GM21723 (cell line): ENCODE data around the gene MAP1LC3B2.

Source experiments
- ATAC-seq: cut with Tn5 transposase; IDR thresholded peaks from one replicate; pipeline ENCODE4 v1.9.1; 2021; ENCODE audit warnings: mild to moderate bottlenecking, moderate library complexity; ENCODE audit not compliant: unreplicated experiment

Gene MAP1LC3B2

DNA sequence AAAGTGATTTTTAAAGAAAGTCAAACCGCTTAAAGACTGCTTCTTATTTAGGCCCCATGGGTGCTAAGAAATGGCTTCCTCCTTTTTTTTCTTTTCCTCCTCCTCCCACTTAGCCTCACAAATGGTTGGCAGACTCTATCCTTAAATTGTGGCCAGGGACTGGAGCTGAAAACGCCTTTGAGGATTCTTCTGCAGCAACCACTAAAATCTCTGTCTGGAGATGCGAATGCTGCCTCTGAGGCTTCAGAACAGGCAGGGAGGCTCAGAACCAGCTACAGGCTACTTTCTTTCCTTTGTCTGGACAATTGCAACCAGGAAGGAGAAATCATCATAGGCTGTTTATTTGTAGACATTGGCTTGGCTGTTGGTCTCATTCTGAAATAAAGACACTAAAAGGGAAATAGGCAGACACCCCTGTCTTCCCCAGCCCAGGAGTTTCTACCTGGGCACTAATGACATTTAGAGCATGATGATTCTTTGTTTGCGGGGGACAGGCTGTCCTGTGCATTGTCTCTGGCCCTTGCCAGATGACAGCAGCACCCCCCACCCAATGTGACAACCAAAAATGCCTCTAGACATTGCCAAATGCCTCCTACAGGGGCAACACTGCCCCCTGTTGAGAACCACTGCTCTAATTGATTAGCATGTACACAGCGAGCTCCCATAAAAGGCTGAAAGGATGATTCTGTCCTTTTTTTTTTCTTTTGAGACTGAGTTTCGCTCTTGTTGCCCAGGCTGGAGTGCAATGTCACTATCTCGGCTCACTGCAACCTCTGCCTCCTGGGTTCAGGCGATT, 50.3 kb downstream of the MAP1LC3B2 start:
- ATAC-seq: no peak

DNA sequence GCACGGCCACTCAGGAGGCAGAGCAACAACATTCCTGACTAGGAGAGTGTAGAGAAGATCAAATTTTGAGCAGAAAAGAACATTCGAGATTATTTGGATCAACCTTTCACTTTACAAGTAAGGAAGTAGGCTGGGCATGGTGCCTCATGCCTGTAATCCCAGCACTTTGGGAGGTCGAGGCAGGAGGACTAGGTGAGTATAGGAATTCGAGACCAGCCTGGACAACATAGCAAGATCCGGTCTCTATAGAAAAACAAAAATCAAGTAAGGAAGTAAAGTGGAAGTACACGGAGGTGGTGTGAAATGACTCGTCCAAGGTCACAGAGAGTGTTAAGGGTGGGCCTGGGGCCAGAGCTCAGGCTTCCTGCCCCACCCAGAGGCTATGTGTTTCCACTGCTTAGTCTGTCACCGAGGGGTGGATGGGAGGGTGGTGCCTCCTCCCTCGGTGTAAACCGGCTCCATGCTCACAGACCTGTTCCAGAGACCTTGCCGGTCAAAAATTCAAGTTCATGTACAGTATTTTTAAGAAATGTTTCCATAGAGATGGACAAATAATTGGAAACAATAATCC, 51.9 kb downstream of the MAP1LC3B2 start:
- ATAC-seq: no peak

DNA sequence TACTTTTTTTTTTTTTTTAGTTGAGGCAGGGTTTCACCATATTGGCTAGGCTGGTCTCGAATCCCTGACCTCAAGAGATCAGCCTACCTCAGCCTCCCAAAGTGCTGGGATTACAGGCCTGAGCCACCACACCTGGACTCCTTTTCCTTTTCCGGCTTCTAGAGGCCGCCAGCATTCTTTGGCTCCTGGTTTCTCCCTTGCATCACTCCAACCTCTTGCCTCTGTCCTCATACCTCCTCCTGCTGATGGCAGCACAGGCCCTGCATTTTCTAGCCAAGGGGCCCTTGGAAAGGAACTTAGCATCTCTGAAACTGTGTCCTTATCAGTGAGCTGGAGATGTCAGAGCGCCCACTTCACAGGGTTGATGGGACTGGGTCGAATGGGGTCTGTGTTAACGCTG, 53.3 kb downstream of the MAP1LC3B2 start:
- no peak for ATAC-seq

DNA sequence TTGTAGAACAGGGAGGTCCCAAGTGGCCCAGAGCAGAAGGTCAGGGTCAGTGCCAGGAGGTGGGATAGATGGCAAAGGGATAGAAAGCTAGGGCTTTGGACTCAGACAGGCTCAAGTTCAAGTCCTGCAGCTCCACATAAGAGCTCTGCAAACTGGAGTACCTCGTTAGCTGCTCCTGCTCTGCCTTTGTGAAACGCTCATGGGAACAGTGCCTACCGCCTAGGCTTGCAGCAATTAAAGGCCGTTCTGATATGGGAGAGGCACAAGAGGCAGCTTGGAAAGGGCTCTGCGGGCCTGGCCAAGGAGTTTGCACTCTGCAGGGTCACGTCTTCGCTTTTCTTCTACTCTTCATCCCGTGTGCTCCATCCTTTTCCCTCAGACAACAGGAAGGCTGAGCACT, 54.1 kb downstream of the MAP1LC3B2 start:
- ATAC-seq: no peak

DNA sequence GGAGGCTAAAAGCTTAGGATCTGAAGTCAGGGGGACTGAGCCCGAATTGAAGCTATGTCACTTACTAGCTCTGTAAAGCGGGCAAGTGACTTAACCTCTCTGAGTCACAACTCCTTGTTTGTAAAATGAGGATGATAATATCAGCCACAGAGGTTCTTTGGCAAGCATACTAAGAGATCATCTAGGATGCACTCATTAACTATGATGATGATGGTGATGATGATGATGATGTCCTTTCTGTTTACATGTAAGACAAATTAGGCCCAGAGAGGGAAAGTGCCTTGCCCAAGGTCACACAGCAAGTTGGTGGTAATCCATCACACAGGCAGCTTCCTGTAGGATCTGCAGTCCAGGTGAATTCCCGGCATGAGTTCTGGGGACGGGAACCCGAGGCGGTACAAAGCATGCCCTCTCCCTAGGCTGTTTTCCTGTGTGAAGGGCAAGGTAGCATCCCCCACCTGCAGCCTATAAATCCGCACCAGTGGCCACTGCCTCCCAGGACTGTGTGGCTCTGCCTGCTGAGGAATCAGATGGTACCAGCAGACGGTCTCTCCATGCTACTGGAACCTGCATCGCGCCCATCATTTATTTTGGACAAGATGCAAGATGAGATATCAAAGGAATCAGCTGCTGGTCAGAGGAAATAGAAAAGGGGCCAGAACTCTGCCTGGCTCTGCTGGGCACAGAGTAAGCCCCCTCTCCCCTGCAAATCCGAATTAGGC, 55.2 kb downstream of the MAP1LC3B2 start:
- no peak for ATAC-seq

DNA sequence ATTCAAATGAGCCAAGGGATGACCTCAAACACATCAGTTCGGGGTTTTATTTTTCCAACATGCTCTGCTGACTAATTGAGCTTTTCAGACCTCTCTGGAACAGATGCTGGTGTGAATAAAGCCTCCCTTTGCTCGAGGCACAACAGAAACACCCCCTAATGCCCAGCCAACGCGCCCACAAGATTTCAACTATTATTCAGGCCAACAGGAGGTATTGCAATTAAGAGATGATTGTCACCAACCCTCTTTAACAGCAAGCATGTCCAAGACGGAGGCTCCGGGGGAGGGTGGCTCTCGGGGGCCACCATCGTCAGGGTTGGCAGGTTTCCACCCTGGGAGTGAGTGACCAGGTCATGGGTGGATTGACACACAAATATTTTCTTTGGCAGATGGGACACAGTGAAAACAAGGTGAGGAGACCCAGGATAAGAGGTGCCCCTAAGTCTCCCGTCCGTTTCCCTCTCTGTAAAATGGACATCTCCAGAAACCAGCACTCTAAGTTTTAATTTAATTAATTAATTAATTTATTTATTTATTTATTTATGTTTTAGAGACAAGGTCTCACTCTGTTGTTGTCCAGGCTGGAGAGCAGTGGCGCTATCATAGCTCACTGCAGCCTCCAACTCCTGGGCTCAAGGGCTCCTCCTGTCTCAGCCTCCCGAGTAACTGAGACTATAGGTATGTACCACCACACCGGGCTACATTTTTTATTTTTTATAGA, 56.1 kb downstream of the MAP1LC3B2 start:
- no peak for ATAC-seq

DNA sequence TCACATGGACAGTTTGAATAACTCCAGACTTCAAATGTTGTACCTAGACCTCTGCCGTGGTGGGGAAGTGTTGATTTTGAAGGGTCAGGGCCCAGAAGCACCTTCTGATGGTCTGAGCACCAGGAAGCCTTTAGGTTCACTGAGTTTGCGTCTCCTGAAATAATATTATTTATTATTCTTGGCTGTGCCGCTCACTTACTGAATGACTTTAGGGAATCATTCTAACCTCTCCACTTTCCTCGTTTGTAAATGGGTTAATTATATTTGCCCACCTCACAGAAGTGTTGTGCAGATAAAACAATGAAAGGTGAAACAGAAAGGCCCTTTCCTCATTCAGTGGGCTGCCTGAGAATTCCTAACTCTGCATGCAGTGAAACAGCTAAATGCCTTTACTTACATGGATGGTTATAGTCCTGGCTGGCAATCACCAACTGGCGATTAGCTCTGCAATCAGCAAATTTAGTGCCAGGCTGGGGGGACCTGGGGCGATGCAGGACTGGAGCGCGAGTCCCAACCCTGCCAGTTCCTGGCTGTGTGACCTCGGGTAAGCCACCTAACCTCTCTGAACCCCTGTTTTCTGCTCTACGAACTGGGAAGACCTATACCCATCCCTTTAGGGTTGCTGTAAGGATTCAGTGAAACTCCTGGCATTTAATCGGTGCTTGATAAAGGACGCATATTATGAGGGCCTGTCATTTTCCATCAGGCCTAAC, 57.5 kb downstream of the MAP1LC3B2 start:
- no peak for ATAC-seq

DNA sequence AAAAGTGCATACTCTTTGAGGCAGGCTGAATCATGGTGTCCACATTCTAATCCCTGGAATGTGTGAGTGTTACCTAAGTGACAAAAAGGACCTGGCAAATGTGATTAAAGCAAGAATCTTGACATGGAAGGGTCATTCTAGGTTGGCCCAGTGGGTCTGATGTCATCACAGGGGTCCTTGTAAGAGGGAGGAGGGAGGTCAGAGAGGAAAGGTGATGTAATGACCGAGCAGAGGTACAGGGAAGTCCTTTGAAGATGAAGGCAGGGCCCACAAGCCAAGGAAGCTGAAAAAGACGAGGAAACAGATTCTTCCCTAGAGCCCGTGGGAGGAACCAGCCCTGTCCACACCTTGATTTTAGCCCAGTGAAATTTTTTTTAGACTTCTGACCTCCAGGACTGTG, 60.1 kb downstream of the MAP1LC3B2 start:
- no peak for ATAC-seq

DNA sequence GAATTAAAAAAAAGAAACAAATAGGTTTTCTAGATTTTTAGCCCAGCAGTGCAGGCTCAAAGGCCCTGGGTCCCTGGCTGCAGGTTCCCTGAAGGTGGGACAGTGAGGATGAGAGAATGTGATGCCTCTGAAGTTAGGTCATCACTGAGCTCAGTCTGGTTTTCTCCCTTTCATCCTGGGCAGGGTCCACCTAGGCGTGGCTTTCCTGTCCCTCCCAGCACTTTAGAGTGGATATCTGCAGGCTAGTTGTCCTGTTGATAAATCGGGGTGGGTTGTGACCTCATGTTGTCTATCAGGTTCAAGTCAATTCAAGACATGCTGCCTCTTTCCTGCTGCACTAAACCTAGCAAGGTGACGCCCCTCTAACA, 60.9 kb downstream of the MAP1LC3B2 start:
- ATAC-seq: no peak

DNA sequence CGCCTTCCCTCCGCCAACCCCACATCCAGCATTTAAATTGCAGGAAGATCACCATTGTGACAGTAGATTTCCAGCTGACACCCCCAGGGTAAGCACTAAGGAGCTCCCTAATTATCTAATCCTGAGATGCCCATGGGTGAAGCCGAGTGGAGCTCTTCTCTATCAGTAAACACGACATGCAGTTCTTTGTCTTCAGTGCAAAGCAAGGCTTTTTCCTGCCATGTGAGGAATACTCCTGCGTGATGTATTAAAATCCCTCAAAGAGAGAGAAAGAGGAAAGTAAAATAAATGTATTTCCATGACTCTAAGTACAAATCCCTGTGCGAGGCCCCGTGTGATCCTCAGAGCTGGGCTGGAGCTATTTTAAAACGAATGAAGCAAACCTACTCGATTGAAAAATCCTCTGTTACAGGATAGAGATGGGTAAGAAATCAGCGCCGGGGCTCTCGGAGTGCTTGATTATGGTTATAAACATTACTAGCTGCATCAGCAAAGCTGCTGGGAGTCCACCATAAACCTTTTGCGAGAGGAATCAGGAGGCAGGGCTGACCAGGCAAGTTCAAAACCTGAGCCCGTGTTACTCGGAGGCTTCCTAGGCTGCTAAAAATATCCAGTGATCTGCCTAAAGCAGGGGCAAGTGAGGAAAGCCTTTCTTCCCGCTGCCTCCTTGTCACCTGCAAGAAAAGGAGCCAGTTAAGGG, 61.5 kb downstream of the MAP1LC3B2 start:
- no peak for ATAC-seq

DNA sequence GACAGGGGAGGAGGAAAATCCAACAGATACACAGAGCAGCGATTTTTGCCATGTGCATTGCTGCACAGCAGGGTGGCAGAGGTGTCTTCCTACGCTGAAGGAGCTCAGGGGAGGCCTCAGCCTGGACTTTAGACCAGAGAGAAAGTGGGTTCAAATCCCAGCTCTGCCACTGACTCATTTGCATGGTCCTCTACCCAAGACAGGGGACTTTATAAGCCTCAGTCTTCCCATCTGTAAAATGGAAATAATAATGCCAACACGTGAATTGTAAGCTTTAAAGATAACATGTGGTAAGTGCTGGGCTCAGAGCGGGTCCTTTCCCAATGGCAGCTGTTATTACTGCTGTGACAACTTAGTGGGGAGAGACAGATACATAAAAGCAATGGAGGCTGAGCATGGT, 62.0 kb downstream of the MAP1LC3B2 start:
- ATAC-seq: no peak

DNA sequence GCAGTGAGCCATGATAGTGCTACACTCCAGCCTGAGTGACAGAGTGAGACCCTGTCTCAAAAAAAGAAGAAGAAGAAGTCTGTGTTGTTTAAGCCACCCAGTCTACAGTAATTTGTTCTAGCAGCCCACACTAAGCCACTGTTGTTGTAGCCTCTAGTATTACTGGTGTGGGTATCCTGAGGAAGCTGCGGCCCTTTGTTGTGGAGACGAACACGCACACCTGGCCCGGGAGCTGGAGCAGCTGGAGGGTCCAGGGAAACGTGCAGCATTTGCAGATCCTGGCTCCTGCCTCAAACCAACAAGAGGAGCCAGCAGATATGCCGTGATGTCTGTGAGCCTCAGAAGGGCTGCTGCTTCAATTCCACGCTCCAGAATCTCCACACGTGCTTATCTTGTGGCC, 65.3 kb downstream of the MAP1LC3B2 start:
- ATAC-seq: no peak

DNA sequence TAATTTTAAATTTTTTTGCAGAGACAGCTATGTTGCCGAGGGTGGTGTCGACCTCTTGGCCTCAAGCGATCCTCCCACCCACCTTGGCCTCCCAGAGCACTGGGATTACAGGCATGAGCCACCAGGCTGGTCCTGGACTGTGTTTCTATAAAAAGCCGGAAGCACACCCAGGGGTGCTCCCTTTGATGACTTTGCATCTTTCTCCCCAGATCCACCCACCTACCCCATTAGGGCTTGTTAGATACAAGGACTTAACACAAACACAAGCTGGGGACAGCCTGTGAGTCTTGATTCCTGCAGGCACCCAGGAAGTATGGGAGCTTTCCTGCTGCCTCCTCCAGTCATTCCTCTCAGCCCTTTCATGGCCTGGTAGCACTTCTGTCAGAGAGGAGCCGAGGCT, 67.0 kb downstream of the MAP1LC3B2 start:
- no peak for ATAC-seq
